Activated T-helper 2 cell treated with anti-CD3 and anti-CD28 coated beads, Interferon-gamma antibody, Interleukin-2, Interleukin-4, amounts not matched to agents 10 μg/mL and 5 μg/mL and 100 μg/mL, durations not matched to agents 14 hours and 24 hours and 36 hours (primary cell): ENCODE measurements around the gene MAOB. TPM values are rescaled to one million over a fixed set of nuclear protein-coding genes. Genes with fewer than 3 reads are reported as not detected.

Source experiments
- DNase-seq: peaks from one replicate; pipeline ENCODE4 v3.0.0; 2021; ENCODE audit warnings: low spot score
- H3K27ac Mint-ChIP-seq: one replicate; pipeline ENCODE4 v1.8.0; 2021; ENCODE audit warnings: mixed read lengths
- H3K27me3 Mint-ChIP-seq: one replicate; pipeline ENCODE4 v1.8.0; 2021; ENCODE audit warnings: low read depth, mixed read lengths
- H3K36me3 Mint-ChIP-seq: one replicate; pipeline ENCODE4 v1.8.0; 2021; ENCODE audit warnings: low read depth, mixed read lengths
- H3K4me1 Mint-ChIP-seq: one replicate; pipeline ENCODE4 v1.8.0; 2021; ENCODE audit warnings: low read depth, mixed read lengths
- H3K4me3 Mint-ChIP-seq: one replicate; pipeline ENCODE4 v1.8.0; 2021; ENCODE audit warnings: low read depth, mild to moderate bottlenecking, moderate library complexity, mixed read lengths
- H3K9me3 Mint-ChIP-seq: one replicate; pipeline ENCODE4 v1.8.0; 2021; ENCODE audit warnings: mixed read lengths
- intact Hi-C: fragments of 100-400 bp; cut with micrococcal nuclease; formaldehyde crosslinking; loops from one replicate; pipeline ENCODE4 v1.15.1; 2023
- total RNA-seq: library from RNA; stranded (reverse); gene quantifications from 2 replicates; pipeline ENCODE4 v1.2.3, GENCODE V29; 2022

Gene MAOB
- total RNA-seq, 1 donor from 2014 or later: 10.3 TPM

- Mint-ChIP-seq H3K4me1 (peaks cover 2% of the 10 kb centered on the region), H3K27me3 (no peaks in the 10 kb centered on the region), H3K4me3 (no peak overlapping the region), H3K36me3 (no peaks in the 10 kb centered on the region), H3K27ac (no peak overlapping the region), H3K9me3 (peaks cover 12% of the 10 kb centered on the region)
- no peak for DNase-seq
- intact Hi-C loops: no loop called here
Observed at GRCh38 chrX:43718546-43718945, 163.7 kb downstream of the MAOB start.

GRCh38 chrX:43718081-43718480 lies 164.2 kb downstream of the MAOB start:
- intact Hi-C loops: no loop called here
- H3K9me3 Mint-ChIP-seq: peaks cover 7% of the 10 kb centered on the region
- H3K27me3 Mint-ChIP-seq: no peaks in the 10 kb centered on the region
- no peak overlapping the region for H3K27ac Mint-ChIP-seq
- H3K4me3 Mint-ChIP-seq: no peak overlapping the region
- DNase-seq: no peak
- H3K4me1 Mint-ChIP-seq: no peaks in the 10 kb centered on the region
- no peaks in the 10 kb centered on the region for H3K36me3 Mint-ChIP-seq

GRCh38 chrX:43717161-43717560 lies 165.1 kb downstream of the MAOB start:
- Mint-ChIP-seq H3K36me3 (no peaks in the 10 kb centered on the region), H3K27me3 (no peaks in the 10 kb centered on the region), H3K4me1 (no peaks in the 10 kb centered on the region), H3K4me3 (no peak overlapping the region), H3K9me3 (peaks cover 3% of the 10 kb centered on the region), H3K27ac (no peak overlapping the region)
- no peak for DNase-seq
- intact Hi-C loops: no loop called here

- Mint-ChIP-seq H3K4me1 (no peaks in the 10 kb centered on the region), H3K27ac (no peak overlapping the region), H3K9me3 (peaks cover 3% of the 10 kb centered on the region), H3K36me3 (peaks cover 4% of the 10 kb centered on the region), H3K4me3 (no peak overlapping the region), H3K27me3 (no peaks in the 10 kb centered on the region)
- no peak for DNase-seq
- intact Hi-C loops: no loop called here
Observed at GRCh38 chrX:43716696-43717095, 165.6 kb downstream of the MAOB start.

Other genes starting within 250 kb of the MAOB start
- gene MAOA, start 226.2 kb downstream of the MAOB start, total RNA-seq: 202 and 207 TPM in 2 replicates
- gene NDP, start 90.9 kb upstream of the MAOB start, total RNA-seq: not detected in 2 replicates